PFSK-1 (cell line): Measurements from ENCODE around the gene ZSWIM6.

Source experiments
- FOXP2 ChIP-seq: optimal IDR thresholded peaks from 2 replicates; pipeline ENCODE3; 2011; ENCODE audit warnings: borderline replicate concordance, control low read depth, inconsistent platforms; ENCODE audit not compliant: insufficient read depth; ENCODE audit errors: extremely low read length, extremely low read depth
- POLR2AphosphoS5 ChIP-seq: IDR thresholded peaks from 2 replicates; pipeline ENCODE4 v1.6.1; 2012; ENCODE audit warnings: low read depth, mild to moderate bottlenecking, control low read depth, low read length, moderate library complexity
- SIN3A ChIP-seq: IDR thresholded peaks from 2 replicates; pipeline ENCODE4 v1.6.1; 2012; ENCODE audit warnings: mild to moderate bottlenecking, low read length, moderate library complexity, borderline replicate concordance; ENCODE audit not compliant: insufficient read depth
- TAF1 ChIP-seq: IDR thresholded peaks from 2 replicates; pipeline ENCODE4 v1.6.1; 2012; ENCODE audit warnings: low read length, control low read depth, borderline replicate concordance; ENCODE audit not compliant: insufficient read depth
- TF ChIP-seq, protein P1 (sequence below), 2 experiments: IDR thresholded peaks; 2 replicates each; pipeline versions ENCODE4 v1.6.1 to v1.8.0; 2011 to 2012; ENCODE audit warnings: low read depth in 2 of 2, low read length in 2 of 2, control low read depth in 1 of 2, inconsistent platforms in 1 of 2, mild to moderate bottlenecking in 1 of 2, moderate library complexity in 1 of 2; ENCODE audit not compliant: insufficient read depth in 1 of 2

The ZSWIM6 gene

DNA sequence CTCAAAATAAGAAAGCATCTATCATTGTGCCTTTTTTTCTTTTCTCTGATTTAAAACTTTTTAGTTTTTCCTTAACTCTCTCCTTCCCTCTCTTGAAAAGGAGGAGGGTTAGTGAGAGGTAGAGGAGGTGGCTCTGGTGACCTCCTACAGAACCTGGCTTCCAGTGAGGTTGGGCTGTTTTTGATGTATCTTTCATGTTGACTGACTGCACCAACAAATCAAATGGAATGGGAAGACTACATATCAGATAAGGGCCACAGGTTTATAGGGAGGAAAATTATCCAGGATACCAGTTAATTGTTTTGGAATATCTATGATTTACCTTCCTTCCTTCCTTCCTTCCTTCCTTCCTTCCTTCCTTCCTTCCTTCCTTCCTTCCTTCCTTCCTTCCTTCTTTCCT, 173.2 kb downstream of the ZSWIM6 start:
- no peak for TF ChIP-seq POLR2AphosphoS5
- TF ChIP-seq, protein P1, sequence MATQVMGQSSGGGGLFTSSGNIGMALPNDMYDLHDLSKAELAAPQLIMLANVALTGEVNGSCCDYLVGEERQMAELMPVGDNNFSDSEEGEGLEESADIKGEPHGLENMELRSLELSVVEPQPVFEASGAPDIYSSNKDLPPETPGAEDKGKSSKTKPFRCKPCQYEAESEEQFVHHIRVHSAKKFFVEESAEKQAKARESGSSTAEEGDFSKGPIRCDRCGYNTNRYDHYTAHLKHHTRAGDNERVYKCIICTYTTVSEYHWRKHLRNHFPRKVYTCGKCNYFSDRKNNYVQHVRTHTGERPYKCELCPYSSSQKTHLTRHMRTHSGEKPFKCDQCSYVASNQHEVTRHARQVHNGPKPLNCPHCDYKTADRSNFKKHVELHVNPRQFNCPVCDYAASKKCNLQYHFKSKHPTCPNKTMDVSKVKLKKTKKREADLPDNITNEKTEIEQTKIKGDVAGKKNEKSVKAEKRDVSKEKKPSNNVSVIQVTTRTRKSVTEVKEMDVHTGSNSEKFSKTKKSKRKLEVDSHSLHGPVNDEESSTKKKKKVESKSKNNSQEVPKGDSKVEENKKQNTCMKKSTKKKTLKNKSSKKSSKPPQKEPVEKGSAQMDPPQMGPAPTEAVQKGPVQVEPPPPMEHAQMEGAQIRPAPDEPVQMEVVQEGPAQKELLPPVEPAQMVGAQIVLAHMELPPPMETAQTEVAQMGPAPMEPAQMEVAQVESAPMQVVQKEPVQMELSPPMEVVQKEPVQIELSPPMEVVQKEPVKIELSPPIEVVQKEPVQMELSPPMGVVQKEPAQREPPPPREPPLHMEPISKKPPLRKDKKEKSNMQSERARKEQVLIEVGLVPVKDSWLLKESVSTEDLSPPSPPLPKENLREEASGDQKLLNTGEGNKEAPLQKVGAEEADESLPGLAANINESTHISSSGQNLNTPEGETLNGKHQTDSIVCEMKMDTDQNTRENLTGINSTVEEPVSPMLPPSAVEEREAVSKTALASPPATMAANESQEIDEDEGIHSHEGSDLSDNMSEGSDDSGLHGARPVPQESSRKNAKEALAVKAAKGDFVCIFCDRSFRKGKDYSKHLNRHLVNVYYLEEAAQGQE (IDR thresholded peaks at IDR 0.05; ENCODE audit: insufficient read depth in 1 of 2, low read depth in 2 of 2, low read length in 2 of 2): no peak
- TF ChIP-seq SIN3A: no peak
- no peak for TF ChIP-seq FOXP2
- TF ChIP-seq TAF1: no peak

- no peak for TF ChIP-seq FOXP2
- no peak for TF ChIP-seq TAF1
- TF ChIP-seq SIN3A: no peak
- TF ChIP-seq, protein P1 (IDR thresholded peaks at IDR 0.05; ENCODE audit: insufficient read depth in 1 of 2, low read depth in 2 of 2, low read length in 2 of 2): no peak
- TF ChIP-seq POLR2AphosphoS5: no peak
Measured at GRCh38 chr5:61507232-61507631, 175.2 kb downstream of the ZSWIM6 start.

DNA sequence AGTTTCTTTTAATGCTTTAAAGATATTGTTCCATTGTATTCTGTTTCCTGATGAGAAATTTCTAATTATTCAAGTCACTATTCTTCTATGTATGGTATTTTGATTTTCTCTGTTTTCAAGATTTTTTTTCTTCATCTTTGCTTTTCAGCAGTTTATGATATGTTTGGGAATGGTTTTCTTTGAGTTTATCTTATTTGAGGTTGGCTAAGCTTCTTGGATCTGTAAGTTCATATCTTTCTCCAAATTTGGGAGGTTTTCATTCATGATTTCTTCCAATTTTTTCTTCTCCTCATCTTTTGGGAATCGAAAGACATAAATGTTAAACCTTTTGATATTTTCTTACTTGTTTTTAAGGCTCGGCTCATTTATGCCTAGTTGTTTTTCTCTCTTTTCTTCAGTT, 184.9 kb downstream of the ZSWIM6 start:
- TF ChIP-seq FOXP2 (no peak), POLR2AphosphoS5 (no peak), SIN3A (no peak), TAF1 (no peak)
- TF ChIP-seq, protein P1 (IDR thresholded peaks at IDR 0.05; ENCODE audit: insufficient read depth in 1 of 2, low read depth in 2 of 2, low read length in 2 of 2): no peak

DNA sequence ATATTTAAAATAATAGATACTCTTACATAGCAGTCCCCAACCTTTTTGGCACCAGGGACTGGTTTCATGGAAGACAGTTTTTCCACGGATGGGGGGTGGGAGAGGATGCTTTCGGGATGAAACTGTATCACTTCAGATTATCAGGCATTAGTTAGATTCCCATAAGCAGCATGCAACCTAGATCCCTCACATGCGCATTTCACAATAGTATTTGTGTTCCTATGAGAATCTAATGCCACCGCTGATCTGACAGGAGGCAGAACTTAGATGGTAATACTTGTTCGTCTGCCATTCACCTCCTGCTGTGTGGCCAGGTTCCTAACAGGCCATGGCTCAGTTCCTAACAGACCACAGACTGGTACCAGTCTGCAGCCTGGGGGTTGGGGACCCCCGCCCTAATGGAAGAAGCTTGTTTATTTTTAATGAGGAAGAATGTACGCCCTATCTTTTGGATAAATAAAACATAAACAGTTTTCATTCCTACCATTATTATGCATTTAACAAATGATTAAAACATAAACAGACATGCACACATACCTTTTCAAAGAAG, 187.7 kb downstream of the ZSWIM6 start:
- TF ChIP-seq FOXP2 (no peak), TAF1 (no peak), SIN3A (no peak), POLR2AphosphoS5 (no peak)
- TF ChIP-seq, protein P1 (IDR thresholded peaks at IDR 0.05; ENCODE audit: insufficient read depth in 1 of 2, low read depth in 2 of 2, low read length in 2 of 2): no peak

DNA sequence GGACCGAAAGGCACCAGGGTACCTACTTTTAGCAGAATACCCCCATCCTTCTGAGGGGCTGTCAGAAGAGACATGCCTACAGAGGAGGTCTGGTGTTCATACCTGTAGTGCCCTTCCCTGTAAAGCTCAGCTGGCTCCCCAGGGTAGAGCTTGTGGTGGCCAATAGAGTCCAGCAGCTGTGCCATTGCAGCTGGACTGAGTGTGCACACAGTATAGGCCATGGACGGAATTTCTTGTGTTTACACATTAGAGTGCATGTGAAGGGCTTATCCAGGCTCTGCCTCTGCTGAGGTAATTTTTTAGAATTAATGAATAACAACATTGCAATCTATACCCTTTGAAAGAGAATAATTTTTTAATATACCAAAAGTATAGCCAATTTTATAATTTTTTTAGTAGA, 191.0 kb downstream of the ZSWIM6 start:
- TF ChIP-seq, protein P1 (IDR thresholded peaks at IDR 0.05; ENCODE audit: insufficient read depth in 1 of 2, low read depth in 2 of 2, low read length in 2 of 2): no peak
- TF ChIP-seq TAF1: no peak
- no peak for TF ChIP-seq FOXP2
- no peak for TF ChIP-seq POLR2AphosphoS5
- TF ChIP-seq SIN3A: no peak
